ENCODE measurements around the gene SEMA3A. TPM values are rescaled to one million over a fixed set of nuclear protein-coding genes. Genes with fewer than 3 reads are reported as not detected.
"Not testable (repeated sequence)": the region's sequence is repeated elsewhere in the genome, so short reads cannot be mapped to it uniquely, and the experiment has no call there.

Gene SEMA3A
- total RNA-seq, 4 donors from 2014 or later, result 3.1 to 88.9 (median 6.5) TPM

DNA sequence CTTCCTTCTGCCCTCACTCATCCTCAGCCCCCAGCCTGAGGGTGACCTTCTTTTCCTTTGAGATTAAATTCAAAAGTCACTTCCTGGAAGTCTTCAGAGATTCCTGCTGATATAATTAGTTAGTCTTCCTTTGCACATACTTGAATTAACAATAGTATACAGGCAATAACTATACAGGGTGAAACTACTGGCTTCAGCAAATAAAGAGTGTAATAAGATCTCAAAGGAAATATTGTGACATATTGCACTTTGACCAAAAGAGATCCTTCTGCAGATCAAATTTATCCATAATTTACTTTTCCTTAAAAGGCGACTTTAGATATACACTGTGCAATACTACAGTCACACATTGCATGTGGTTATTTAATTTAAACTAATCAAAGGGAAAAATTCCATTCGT lies 123.8 kb downstream of the SEMA3A start:
- no peaks in the 10 kb centered on the region for H3K27me3 ChIP-seq
- no peaks in the 10 kb centered on the region for H3K9me3 ChIP-seq
- no peak for DNase-seq
- TF ChIP-seq, protein P1, sequence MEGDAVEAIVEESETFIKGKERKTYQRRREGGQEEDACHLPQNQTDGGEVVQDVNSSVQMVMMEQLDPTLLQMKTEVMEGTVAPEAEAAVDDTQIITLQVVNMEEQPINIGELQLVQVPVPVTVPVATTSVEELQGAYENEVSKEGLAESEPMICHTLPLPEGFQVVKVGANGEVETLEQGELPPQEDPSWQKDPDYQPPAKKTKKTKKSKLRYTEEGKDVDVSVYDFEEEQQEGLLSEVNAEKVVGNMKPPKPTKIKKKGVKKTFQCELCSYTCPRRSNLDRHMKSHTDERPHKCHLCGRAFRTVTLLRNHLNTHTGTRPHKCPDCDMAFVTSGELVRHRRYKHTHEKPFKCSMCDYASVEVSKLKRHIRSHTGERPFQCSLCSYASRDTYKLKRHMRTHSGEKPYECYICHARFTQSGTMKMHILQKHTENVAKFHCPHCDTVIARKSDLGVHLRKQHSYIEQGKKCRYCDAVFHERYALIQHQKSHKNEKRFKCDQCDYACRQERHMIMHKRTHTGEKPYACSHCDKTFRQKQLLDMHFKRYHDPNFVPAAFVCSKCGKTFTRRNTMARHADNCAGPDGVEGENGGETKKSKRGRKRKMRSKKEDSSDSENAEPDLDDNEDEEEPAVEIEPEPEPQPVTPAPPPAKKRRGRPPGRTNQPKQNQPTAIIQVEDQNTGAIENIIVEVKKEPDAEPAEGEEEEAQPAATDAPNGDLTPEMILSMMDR (IDR thresholded peaks at IDR 0.05), result no peak
- no peak for TF ChIP-seq POLR2A (IDR thresholded peaks at IDR 0.05)
- intact Hi-C loops (cut with DNase I; ENCODE audit: low total_unique reads), result no loop called here
- no peak overlapping the region for H3K27ac ChIP-seq
- H3K4me3 ChIP-seq, result no peak overlapping the region
- H3K4me1 ChIP-seq, result no peaks in the 10 kb centered on the region
- H3K36me3 ChIP-seq, result no peaks in the 10 kb centered on the region

DNA sequence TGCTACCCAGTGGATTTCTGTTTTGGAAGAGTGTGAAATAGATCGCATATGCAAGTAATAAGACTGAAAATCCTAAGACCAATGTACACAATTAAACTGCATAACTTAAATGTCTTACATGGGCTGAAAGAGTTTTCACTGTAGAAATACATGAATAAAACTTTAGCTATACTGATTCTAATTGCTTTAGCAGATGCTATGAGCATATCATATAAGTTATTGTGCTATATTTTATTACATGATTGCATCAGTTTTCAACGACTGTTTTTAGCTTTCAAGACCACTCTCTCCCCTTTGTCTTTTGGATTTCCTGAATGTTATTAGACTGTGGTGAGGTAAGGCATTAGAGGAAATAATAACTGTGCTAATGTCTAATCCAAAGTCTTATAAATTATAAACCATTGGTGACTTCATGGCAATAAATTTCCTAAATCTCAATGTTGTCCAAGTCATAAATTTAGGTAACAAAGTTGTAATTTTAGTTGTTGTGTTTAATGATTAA lies 124.5 kb downstream of the SEMA3A start:
- no peak overlapping the region for H3K4me3 ChIP-seq
- no peak overlapping the region for H3K27ac ChIP-seq
- DNase-seq, result no peak
- TF ChIP-seq POLR2A (IDR thresholded peaks at IDR 0.05), result no peak
- TF ChIP-seq, protein P1 (IDR thresholded peaks at IDR 0.05), result no peak
- H3K9me3 ChIP-seq, result no peaks in the 10 kb centered on the region
- H3K36me3 ChIP-seq, result no peaks in the 10 kb centered on the region
- no peaks in the 10 kb centered on the region for H3K4me1 ChIP-seq
- no peaks in the 10 kb centered on the region for H3K27me3 ChIP-seq
- intact Hi-C loops (cut with DNase I; ENCODE audit: low total_unique reads), result no loop called here

DNA sequence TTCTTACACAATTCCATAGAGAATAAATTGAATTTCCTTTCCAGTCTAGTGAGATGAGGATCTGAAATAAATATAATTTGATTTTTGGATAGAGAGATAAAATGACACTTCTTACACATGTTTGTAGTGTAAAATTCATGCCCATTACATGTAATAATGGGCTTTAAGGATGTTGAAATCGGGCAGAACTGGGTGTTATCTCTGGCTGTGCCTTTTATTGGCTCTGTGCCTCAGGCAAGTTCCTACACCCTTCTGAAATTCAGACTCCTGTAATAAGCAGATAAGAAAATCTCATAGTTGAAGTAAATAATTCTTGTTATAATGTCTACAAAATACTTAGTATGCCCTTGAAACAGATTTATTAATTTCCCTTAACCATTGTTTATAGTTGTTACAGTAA lies 125.6 kb downstream of the SEMA3A start:
- TF ChIP-seq, protein P1 (IDR thresholded peaks at IDR 0.05), result no peak
- TF ChIP-seq POLR2A (IDR thresholded peaks at IDR 0.05), result no peak
- H3K9me3 ChIP-seq, result no peaks in the 10 kb centered on the region
- intact Hi-C loops (cut with DNase I; ENCODE audit: low total_unique reads), result no loop called here
- H3K36me3 ChIP-seq, result no peaks in the 10 kb centered on the region
- no peak overlapping the region for H3K4me3 ChIP-seq
- no peak for DNase-seq
- no peaks in the 10 kb centered on the region for H3K4me1 ChIP-seq
- no peak overlapping the region for H3K27ac ChIP-seq
- no peaks in the 10 kb centered on the region for H3K27me3 ChIP-seq

DNA sequence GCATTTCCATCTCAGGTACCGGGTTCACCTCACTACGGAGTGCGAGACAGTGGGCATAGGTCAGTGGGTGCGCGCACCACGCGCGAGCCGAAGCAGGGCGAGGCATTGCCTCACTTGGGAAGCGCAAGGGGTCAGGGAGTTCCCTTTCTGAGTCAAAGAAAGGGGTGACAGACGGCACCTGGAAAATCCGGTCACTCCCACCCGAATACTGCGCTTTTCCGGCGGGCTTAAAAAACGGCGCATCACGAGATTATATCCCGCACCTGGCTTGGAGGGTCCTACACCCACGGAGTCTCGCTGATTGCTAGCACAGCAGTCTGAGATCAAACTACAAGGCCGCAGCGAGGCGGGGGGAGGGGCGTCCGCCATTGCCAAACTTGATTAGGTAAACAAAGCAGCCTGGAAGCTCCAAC lies 132.1 kb downstream of the SEMA3A start:
- DNase-seq; H3K27ac ChIP-seq; H3K4me3 ChIP-seq; intact Hi-C loops (cut with DNase I; ENCODE audit: low total_unique reads); H3K27me3 ChIP-seq; H3K9me3 ChIP-seq; H3K36me3 ChIP-seq; H3K4me1 ChIP-seq: not testable (repeated sequence)

DNA sequence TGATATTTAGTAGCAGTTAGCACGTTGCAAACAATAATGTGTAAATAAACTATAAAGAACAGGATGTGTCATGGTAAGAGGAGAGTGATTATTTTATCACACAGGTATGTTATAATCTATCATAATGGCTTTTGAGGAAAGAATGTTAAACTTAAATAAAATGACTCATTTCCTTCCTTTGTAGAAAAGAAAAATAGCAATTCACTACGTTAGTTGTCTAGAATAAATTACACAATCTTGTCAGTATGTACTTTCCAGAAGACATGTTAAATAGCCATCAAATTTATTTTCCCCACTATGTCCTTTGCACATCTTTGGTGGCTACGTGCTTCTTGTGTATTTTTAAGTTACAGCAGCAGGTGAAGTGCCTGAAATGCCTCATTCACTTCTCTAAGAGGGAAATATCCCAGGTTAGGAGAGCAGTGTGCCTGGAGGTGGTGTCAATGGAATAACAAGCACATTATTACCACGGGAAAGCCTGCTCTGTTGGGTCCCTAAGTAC lies 133.8 kb downstream of the SEMA3A start:
- no peaks in the 10 kb centered on the region for H3K9me3 ChIP-seq
- intact Hi-C loops (cut with DNase I; ENCODE audit: low total_unique reads), result no loop called here
- no peaks in the 10 kb centered on the region for H3K27me3 ChIP-seq
- TF ChIP-seq POLR2A (IDR thresholded peaks at IDR 0.05), result no peak
- TF ChIP-seq, protein P1 (IDR thresholded peaks at IDR 0.05), result no peak
- no peaks in the 10 kb centered on the region for H3K36me3 ChIP-seq
- no peak for DNase-seq
- H3K4me3 ChIP-seq, result no peak overlapping the region
- H3K27ac ChIP-seq, result no peak overlapping the region
- no peaks in the 10 kb centered on the region for H3K4me1 ChIP-seq

DNA sequence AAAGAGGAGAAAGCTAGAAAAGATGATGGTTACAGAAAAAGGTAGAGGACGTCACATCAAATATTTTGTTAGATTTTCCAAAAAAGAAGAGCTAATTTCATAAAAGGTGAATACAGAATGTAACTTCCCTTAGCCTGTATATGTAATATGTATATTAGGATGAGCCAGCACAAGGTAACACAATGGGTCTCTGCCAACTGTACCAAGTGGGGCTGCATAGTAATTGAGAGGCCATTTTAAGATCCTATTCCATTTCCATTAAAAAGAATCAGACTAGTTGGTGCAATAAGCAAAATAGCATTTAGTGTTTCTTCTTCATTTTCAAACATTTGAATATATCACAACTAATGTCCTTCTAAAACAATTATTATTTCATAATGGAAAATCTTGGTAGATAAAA lies 134.6 kb downstream of the SEMA3A start:
- no peaks in the 10 kb centered on the region for H3K9me3 ChIP-seq
- no peak overlapping the region for H3K27ac ChIP-seq
- H3K27me3 ChIP-seq, result no peaks in the 10 kb centered on the region
- TF ChIP-seq, protein P1 (IDR thresholded peaks at IDR 0.05), result no peak
- no peak for TF ChIP-seq POLR2A (IDR thresholded peaks at IDR 0.05)
- H3K36me3 ChIP-seq, result no peaks in the 10 kb centered on the region
- H3K4me1 ChIP-seq, result no peaks in the 10 kb centered on the region
- no peak overlapping the region for H3K4me3 ChIP-seq
- DNase-seq, result no peak
- intact Hi-C loops (cut with DNase I; ENCODE audit: low total_unique reads), result no loop called here
